GM12878 (cell line): ENCODE data around the gene HUS1.

Experiments used
- CBFB ChIP-seq: IDR thresholded peaks from 2 replicates; pipeline ENCODE4 v1.6.1; 2016; ENCODE audit warnings: antibody characterized with exemption, low read depth
- CTCF ChIP-seq, 3 experiments: IDR thresholded peaks in 2 of 3; conservative IDR thresholded peaks in 1 of 3; 2 replicates each; pipeline ENCODE4 v1.5.1; 2011; ENCODE audit warnings: low read depth in 3 of 3, low read length in 3 of 3, mild to moderate bottlenecking in 3 of 3, control low read depth in 2 of 3, moderate library complexity in 2 of 3, inconsistent platforms in 1 of 3, mixed read lengths in 1 of 3; ENCODE audit not compliant: control insufficient read depth in 2 of 3, insufficient read depth in 1 of 3; ENCODE audit errors: extremely low read depth in 1 of 3
- EGR1 ChIP-seq, 2 experiments: IDR thresholded peaks; 1 replicate in 1 of 2; 2 replicates in 1 of 2; pipeline ENCODE4 v1.6.1; 2011 to 2012; ENCODE audit warnings: low read depth in 2 of 2, low read length in 2 of 2, borderline replicate concordance in 1 of 2, mild to moderate bottlenecking in 1 of 2, moderate library complexity in 1 of 2
- EP300 ChIP-seq, 2 experiments: fragments of 150-350 bp in 1 of 2; IDR thresholded peaks; 2 replicates each; pipeline ENCODE4 v1.6.1; 2011 to 2012; ENCODE audit warnings: low read depth in 2 of 2, low read length in 2 of 2, borderline replicate concordance in 1 of 2, improper control_type of control experiment in 1 of 2, inconsistent platforms in 1 of 2; ENCODE audit not compliant: control insufficient read depth in 1 of 2
- EZH2 ChIP-seq: IDR thresholded peaks from 2 replicates; pipeline ENCODE4 v1.6.1; 2012; ENCODE audit warnings: low read depth, mild to moderate bottlenecking, control low read depth, inconsistent platforms, low read length, borderline replicate concordance; ENCODE audit not compliant: control insufficient read depth
- HDAC2 ChIP-seq: fragments of 200-600 bp; sonication (generic); IDR thresholded peaks from 2 replicates; pipeline ENCODE4 v1.6.1; 2017
- MXI1 ChIP-seq: fragments of 150-350 bp; IDR thresholded peaks from 2 replicates; pipeline ENCODE4 v1.6.1; 2011; ENCODE audit warnings: low read depth, mild to moderate bottlenecking, inconsistent platforms, low read length, improper control_type of control experiment
- MYC ChIP-seq: IDR thresholded peaks from 2 replicates; pipeline ENCODE4 v1.6.1; 2011; ENCODE audit warnings: mild to moderate bottlenecking, low read length, moderate library complexity, inconsistent platforms; ENCODE audit not compliant: insufficient read depth, insufficient replicate concordance, insufficient read length, severe bottlenecking
- POLR2A ChIP-seq: IDR thresholded peaks from 2 replicates; pipeline ENCODE4 v1.6.1; 2011; ENCODE audit warnings: low read depth, mild to moderate bottlenecking, low read length
- POLR2AphosphoS5 ChIP-seq: IDR thresholded peaks from 2 replicates; pipeline ENCODE4 v1.6.1; 2011; ENCODE audit warnings: mild to moderate bottlenecking, low read length, inconsistent platforms
- RAD21 ChIP-seq: IDR thresholded peaks from 2 replicates; pipeline ENCODE4 v1.6.1; 2011; ENCODE audit warnings: mild to moderate bottlenecking, low read depth, low read length, moderate library complexity; ENCODE audit not compliant: insufficient read depth
- SMC3 ChIP-seq: IDR thresholded peaks from 2 replicates; pipeline ENCODE4 v1.6.1; 2011; ENCODE audit warnings: low read length, improper control_type of control experiment, borderline replicate concordance
- TF ChIP-seq, protein P1 (sequence below): fragments of 450-650 bp; IDR thresholded peaks from 2 replicates; pipeline ENCODE4 v1.6.1; 2017; ENCODE audit warnings: mild to moderate bottlenecking, moderate library complexity
- TF ChIP-seq, protein P2 (sequence below): IDR thresholded peaks from 2 replicates; pipeline ENCODE4 v1.6.1; 2011; ENCODE audit warnings: mild to moderate bottlenecking, low read depth, low read length, moderate library complexity; ENCODE audit not compliant: insufficient replicate concordance

DNA sequence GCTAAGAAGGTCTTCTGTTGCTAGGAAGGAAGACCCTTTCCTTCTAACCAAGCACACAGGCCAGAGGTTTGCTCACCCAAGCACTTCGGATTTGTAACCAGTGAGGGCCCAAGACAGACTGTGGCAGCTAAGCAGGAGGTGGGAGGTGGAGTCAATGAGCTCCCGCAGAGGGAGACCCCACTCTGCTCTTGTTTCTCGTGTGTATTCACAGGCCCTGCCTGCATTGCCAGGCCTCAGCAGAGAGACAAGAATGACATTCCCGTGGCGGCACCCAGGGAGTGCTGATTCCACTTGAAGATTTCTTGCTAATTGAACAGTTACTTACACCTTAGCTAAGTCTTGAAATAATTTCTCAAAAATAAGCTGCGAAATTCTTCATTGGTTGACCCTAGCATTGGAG lies 44.6 kb downstream of the HUS1 start:
- TF ChIP-seq, protein P1, sequence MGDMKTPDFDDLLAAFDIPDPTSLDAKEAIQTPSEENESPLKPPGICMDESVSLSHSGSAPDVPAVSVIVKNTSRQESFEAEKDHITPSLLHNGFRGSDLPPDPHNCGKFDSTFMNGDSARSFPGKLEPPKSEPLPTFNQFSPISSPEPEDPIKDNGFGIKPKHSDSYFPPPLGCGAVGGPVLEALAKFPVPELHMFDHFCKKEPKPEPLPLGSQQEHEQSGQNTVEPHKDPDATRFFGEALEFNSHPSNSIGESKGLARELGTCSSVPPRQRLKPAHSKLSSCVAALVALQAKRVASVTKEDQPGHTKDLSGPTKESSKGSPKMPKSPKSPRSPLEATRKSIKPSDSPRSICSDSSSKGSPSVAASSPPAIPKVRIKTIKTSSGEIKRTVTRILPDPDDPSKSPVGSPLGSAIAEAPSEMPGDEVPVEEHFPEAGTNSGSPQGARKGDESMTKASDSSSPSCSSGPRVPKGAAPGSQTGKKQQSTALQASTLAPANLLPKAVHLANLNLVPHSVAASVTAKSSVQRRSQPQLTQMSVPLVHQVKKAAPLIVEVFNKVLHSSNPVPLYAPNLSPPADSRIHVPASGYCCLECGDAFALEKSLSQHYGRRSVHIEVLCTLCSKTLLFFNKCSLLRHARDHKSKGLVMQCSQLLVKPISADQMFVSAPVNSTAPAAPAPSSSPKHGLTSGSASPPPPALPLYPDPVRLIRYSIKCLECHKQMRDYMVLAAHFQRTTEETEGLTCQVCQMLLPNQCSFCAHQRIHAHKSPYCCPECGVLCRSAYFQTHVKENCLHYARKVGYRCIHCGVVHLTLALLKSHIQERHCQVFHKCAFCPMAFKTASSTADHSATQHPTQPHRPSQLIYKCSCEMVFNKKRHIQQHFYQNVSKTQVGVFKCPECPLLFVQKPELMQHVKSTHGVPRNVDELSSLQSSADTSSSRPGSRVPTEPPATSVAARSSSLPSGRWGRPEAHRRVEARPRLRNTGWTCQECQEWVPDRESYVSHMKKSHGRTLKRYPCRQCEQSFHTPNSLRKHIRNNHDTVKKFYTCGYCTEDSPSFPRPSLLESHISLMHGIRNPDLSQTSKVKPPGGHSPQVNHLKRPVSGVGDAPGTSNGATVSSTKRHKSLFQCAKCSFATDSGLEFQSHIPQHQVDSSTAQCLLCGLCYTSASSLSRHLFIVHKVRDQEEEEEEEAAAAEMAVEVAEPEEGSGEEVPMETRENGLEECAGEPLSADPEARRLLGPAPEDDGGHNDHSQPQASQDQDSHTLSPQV, result no peak
- TF ChIP-seq MXI1 (no peak), RAD21 (no peak), CTCF (IDR thresholded peaks at IDR 0.05 in 2 of 3, conservative IDR thresholded peaks at IDR 0.05 in 1 of 3; ENCODE audit: control insufficient read depth in 2 of 3, extremely low read depth in 1 of 3, insufficient read depth in 1 of 3, low read depth in 3 of 3, low read length in 3 of 3) (no peak), POLR2AphosphoS5 (no peak), POLR2A (no peak), SMC3 (no peak), HDAC2 (no peak), EP300 (IDR thresholded peaks at IDR 0.05; ENCODE audit: borderline replicate concordance in 1 of 2, control insufficient read depth in 1 of 2, low read depth in 2 of 2, low read length in 2 of 2) (no peak), MYC (no peak), CBFB (no peak), EZH2 (no peak), EGR1 (IDR thresholded peaks at IDR 0.05; ENCODE audit: borderline replicate concordance in 1 of 2, low read depth in 2 of 2, low read length in 2 of 2) (no peak)
- TF ChIP-seq, protein P2, sequence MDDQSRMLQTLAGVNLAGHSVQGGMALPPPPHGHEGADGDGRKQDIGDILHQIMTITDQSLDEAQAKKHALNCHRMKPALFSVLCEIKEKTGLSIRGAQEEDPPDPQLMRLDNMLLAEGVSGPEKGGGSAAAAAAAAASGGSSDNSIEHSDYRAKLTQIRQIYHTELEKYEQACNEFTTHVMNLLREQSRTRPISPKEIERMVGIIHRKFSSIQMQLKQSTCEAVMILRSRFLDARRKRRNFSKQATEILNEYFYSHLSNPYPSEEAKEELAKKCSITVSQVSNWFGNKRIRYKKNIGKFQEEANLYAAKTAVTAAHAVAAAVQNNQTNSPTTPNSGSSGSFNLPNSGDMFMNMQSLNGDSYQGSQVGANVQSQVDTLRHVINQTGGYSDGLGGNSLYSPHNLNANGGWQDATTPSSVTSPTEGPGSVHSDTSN, result no peak
